SU-DHL-6 (cell line): Measurements from ENCODE around the gene TMEM74B.

Experiments
- CTCF ChIP-seq: fragments of 200-600 bp; sonication (generic); IDR thresholded peaks from one replicate; pipeline ENCODE4 v1.5.1; 2017; ENCODE audit warnings: antibody characterized with exemption, mild to moderate bottlenecking, low read length, moderate library complexity; ENCODE audit not compliant: insufficient read depth, poor library complexity, severe bottlenecking
- EZH2phosphoT487 ChIP-seq: fragments of 200-600 bp; sonication (generic), shearing (Covaris generic); conservative IDR thresholded peaks from 2 replicates; pipeline ENCODE4 v1.6.1; 2018; ENCODE audit warnings: mild to moderate bottlenecking, antibody characterized with exemption, low read length, moderate library complexity, mixed read lengths

- TF ChIP-seq CTCF (no peak), EZH2phosphoT487 (no peak)
These were observed 21.0 kb upstream of the TMEM74B start for GRCh38 chr20:1205802-1206201.
